Measurements from ENCODE around the gene SLC44A4.

GRCh38 chr6:31838968-31839367, 39.8 kb downstream of the SLC44A4 start:
- TF ChIP-seq CTCF (IDR thresholded peaks at IDR 0.05) (no peak), POLR2AphosphoS5 (IDR thresholded peaks at IDR 0.05; ENCODE audit: insufficient read depth in 1 of 2, low read depth in 1 of 2) (no peak), POLR2A (IDR thresholded peaks at IDR 0.05) (no peak)

Data from vagina (tissue), 2 donors.